GM19395 (cell line): ENCODE results near the gene TBC1D4.
A peak's percentile ranks its signal among the peaks of the same experiment; 100 is the strongest.

ENCODE experiments used
- ATAC-seq: cut with Tn5 transposase; IDR thresholded peaks from one replicate; pipeline ENCODE4 v1.9.1; 2021; ENCODE audit warnings: mild to moderate bottlenecking, moderate library complexity; ENCODE audit not compliant: unreplicated experiment

The TBC1D4 gene

DNA sequence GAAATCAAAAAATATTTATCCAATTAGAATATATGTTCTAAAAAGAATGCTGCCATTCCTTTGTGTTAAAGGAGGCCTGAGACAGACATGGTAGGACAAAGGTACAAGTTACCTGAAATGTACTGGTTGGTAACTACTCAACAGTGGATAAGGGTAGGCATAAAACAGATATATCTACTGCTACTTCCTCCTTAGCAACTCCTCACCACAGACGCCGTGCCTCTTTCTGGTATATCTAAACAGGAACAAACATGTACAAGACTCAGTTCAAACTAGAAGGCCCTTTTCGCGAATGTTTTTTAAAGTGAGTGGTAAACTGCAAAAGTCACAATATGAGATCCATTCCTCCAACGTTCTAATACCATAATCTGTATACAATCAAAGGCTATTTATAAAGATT is 86.9 kb downstream of the TBC1D4 start:
- peak; percentile 80 for ATAC-seq

- no peak for ATAC-seq
These were observed 88.0 kb downstream of the TBC1D4 start for GRCh38 chr13:75393839-75394520.

GRCh38 chr13:75391432-75392100 is 90.4 kb downstream of the TBC1D4 start:
- peak; percentile 46 for ATAC-seq

GRCh38 chr13:75390229-75390628 is 91.7 kb downstream of the TBC1D4 start:
- ATAC-seq: no peak

DNA sequence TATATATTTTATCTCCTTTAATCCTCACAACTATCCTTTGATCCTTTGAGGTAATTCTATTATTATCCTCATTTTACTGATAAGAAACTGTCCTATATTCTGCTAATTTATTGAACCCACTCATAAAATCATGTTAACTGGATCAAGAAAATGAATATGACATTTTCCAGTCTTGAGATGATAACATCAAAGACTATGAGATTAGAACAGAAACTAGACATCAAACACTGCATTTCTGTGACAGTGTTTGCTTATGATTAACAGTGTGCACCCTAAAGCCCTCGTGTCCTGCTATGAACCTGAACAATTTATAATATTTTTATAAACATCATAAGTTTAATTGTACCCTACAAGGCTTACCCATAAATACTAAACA is 96.3 kb downstream of the TBC1D4 start:
- ATAC-seq: no peak

GRCh38 chr13:75384879-75385707 is 96.9 kb downstream of the TBC1D4 start:
- no peak for ATAC-seq

DNA sequence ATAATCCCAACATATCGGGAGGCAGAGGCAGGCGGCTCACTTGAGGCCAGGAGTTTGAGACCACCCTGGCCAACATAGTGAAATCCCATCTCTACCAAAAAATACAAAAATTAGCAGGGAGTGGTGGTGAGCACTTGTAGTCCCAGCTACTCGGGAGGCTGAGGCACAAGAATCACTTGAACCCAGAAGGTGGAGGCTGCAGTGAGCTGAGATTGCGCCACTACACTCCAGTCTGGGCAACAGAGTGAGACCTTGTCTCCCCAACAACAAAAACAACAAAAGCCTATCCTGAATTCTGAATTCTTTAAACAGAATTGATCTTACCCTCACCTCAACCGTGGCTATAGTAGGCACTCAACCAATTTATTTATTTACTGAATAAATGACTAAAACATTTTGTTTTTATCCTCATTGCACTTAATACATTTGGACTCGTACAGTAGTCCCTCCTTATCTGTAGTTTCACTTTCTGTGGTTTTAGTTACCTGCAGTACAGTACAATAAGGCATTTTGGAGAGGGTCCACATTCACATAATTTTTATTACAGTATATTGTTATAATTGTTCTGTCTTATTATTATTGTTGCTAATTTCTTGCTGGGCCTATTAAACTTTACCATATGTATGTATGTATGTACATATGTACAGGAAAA is 98.8 kb downstream of the TBC1D4 start:
- ATAC-seq: no peak

DNA sequence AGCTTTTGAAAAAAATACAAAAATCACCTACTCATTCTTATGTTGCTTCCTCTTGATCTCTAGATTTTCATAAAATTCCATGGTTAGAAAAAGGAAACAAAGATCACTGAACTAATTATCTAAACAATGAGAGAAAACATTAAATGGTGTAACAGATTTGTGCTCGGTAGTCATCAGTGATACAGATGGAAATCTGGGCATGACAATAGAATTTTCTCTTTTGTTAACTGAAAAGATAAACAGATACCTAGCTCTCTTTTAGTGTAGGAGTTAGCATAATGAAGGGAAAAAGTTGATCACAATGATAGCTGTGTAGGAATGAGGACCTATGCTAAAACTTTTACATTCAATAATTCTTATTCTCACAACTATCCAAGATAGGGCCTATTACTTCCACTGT is 103.7 kb downstream of the TBC1D4 start:
- ATAC-seq: no peak

GRCh38 chr13:75376792-75377402 is 105.1 kb downstream of the TBC1D4 start:
- no peak for ATAC-seq

- no peak for ATAC-seq
These were observed 106.6 kb downstream of the TBC1D4 start for GRCh38 chr13:75375329-75375728.

DNA sequence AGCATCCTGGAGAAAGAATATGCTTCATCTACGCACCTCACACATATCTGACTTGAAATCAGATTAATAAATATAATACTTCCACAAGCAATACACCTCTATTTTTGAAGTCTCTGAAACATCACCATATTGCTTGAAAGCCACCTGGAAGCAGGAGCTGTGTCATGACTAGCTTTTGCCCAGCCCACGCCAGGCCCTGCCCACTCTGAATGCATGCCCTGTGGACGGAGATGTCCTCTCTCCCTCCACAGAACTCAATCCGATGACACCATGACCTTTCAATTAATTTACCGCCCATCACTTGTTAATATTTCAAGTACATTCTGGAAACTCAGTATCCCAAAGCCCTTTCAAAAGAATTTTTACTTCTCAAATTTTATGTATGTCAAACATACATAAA is 108.0 kb downstream of the TBC1D4 start:
- no peak for ATAC-seq

DNA sequence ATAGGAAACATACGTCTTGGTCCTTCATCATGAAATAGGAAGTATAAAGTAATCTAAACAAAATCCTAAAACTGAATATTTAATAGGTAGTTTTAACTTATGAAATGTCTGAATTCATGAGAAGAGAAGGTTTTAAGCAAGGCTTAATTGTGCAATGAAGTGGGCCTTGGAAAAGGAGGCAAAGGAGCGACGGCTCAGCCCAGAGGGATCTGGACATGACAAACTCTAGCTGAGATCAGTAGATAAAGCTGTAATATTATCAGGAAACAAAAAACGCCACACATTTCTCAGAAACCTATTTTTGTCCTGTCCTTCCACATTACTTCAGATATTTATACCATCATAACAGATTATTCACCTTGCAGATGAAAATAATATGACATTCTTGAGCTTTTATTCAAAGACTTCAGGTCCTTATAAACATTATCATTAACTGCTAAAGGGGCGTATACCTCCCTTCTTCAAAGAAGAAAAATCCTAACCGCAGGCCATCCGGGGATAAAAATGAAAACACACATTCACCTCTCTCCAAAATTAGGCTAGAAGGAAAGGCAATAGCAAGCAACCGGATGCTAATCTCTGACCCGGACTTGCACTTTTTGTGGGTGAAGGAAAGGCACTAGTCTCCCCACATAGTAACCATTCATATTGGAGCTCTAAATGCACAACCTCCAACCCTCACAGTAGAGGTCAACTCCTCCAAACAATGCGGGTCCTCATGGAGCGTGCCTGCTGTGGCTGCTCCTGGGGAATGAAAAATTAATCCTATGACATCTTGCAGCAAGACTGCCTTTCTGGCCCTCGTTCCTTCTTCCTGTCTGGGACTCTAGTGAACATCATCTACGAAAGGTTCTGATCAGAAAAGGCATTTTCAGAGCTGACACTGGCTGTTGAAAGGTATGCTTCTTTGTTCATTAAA is 108.8 kb downstream of the TBC1D4 start:
- no peak for ATAC-seq

DNA sequence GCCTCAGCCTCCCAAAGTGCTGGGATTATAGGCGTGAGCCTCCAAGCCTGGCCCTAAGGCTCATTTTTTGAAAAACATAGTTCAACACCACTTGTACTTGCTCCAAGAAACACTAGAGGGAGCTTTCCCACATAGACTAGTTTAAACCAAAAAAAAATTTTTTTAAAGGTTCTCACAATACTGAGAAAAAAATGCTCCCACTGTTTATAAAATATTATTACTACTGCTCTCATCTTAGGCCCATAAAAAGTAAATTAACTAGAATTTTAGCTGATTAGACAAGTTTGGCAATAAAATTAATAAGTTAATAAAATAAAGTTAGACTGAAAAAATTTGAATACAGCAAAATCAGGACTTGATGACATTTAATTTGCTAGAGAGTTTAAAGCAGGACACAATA is 109.5 kb downstream of the TBC1D4 start:
- ATAC-seq: peak; percentile 64

GRCh38 chr13:75371203-75371602 is 110.8 kb downstream of the TBC1D4 start:
- no peak for ATAC-seq

DNA sequence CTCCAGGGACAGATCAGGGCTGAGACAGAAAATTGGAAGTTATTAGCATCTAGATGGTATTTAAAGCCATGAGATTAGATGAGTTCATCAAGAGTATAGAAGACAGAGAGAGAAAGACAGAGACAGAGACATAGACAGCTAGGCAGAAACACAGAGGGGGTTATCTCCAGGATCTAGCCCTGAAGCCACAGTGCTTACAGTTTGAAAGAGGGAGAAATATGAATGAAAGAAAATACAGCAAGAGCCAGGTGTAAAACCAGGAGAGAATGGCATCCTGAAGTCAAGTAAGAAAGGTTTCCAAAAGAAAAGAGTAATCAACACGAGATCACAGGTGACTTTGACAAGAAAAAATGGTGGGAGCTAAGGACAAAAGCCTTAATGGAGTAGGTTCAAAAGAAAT is 111.2 kb downstream of the TBC1D4 start:
- no peak for ATAC-seq

GRCh38 chr13:75369981-75370380 is 112.0 kb downstream of the TBC1D4 start:
- ATAC-seq: no peak

GRCh38 chr13:75368167-75368566 is 113.8 kb downstream of the TBC1D4 start:
- ATAC-seq: no peak

GRCh38 chr13:75366380-75367280 is 115.3 kb downstream of the TBC1D4 start:
- no peak for ATAC-seq

- ATAC-seq: peak; percentile 92
These were observed 116.2 kb downstream of the TBC1D4 start for GRCh38 chr13:75365724-75366173.
